ENCODE data around the gene PRR7.
A peak's percentile ranks its signal among the peaks of the same experiment; 100 is the strongest.
"Not testable (repeated sequence)": the region's sequence is repeated elsewhere in the genome, so short reads cannot be mapped to it uniquely, and the experiment has no call there.

The PRR7 gene

DNA sequence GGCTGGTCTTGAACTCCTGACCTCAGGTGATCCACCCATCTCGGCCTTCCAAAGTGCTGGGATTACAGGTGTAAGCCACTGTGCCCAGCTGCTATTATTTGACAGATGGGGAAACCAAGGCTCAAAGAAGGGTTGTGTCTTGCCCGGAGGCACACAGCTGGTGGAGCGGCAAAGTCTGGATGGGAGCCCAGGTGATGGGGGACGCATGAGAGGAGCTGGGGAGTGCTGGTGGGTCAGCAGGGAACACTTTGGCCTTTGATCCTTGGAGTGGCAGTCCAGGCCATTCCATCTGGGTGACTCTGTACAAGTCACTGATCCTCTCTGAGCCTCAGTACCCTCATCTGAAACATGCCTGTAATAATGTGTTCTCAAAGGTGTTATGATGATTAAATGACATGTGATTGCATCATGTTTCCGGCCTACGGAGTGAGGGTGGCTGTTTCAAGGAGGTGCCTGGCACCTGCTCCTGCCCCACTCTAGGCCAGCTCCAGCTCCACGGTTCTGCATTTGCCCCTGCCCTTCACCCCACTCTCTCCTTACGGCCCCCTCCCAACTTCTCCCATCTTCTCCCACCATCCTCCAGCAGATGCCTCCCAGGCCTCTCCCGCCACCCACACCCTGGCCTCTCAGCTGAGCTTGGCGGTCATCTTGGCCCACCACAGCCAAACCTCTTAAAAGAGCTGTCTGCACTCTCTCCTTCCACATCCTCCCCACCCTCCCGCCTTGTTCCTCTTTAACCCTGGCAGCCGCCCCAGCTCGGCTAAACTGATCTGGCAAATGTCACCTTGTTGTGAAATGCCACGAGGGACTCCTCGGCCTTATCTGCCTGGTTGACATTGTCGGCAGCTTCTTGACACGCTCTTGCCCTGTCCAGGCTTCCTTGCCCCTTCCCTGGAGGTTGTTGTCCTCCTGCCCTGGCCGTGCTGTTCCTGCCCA, 32.4 kb downstream of the PRR7 start:
- DNase-seq, result peak; percentile 92 to 95
- TF ChIP-seq POLR2A (IDR thresholded peaks at IDR 0.05; ENCODE audit: low read length) (peak; percentile 34), GATA1 (IDR thresholded peaks at IDR 0.05; ENCODE audit: low read depth, low read length) (peak; percentile 69)

DNA sequence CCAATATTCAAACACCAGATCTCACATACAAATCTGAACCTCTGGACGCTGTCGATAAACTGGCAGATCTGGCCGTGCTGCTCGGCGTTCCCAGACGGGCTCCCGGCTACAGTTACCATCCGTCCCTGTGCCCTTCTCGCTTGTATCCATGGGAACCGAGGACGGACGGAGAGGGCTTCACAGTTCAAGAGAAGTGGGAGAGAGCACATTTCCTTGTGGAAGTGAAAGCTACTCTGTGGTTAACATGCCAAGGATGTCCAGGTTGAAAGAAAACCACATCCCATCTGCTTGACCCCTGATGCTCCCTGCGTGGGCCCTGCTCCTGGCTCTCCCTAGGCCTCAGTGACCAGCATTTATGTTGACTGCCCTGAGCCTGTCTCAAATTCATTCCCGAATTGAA, 33.2 kb downstream of the PRR7 start:
- TF ChIP-seq GATA1 (IDR thresholded peaks at IDR 0.05; ENCODE audit: low read depth, low read length) (no peak), POLR2A (IDR thresholded peaks at IDR 0.05; ENCODE audit: low read length) (no peak)
- DNase-seq, result no peak

DNA sequence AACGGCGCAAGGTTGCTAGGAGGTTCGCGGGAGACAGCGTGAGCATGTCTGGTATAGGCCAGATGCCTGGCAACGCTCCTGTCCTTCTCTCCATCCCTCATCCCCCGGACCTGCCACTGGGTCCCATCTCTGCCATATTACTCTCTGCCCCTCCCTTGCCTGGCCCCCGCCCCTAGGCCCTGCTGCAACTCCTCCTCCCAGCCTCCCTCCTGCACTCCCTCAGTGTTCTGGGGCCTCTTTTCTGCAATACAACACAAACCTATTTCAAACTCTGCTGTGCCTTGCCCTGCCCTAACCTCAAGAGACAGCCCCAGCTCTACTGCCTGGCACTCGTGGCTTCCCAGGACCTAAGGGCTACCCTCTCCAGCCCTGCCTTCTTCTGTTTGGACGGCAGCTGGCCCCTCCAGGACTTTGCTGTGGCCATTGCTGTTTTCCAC, 35.8 kb downstream of the PRR7 start:
- no peak for DNase-seq
- TF ChIP-seq POLR2A (IDR thresholded peaks at IDR 0.05; ENCODE audit: low read length) (no peak), GATA1 (IDR thresholded peaks at IDR 0.05; ENCODE audit: low read depth, low read length) (no peak)

DNA sequence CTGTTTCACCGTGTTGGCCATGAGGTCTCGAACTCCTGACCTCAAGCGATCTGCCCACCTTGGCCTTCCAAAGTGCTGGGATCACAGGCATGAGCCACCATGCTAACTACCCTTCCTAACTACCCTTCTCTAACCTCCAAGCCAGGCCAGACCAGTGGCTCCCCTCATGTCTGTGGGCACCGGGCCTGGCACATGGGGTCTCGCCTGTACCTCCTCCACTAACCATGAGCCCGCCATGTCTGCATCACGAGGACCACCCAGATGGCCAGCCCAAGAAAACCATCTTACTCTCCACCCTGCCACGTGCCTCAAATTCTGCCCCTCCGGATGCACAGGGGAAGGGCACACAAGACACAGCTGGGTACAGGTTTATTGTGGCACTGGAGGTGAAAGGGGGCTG, 36.4 kb downstream of the PRR7 start:
- no peak for DNase-seq
- TF ChIP-seq GATA1 (IDR thresholded peaks at IDR 0.05; ENCODE audit: low read depth, low read length) (no peak), POLR2A (IDR thresholded peaks at IDR 0.05; ENCODE audit: low read length) (no peak)

DNA sequence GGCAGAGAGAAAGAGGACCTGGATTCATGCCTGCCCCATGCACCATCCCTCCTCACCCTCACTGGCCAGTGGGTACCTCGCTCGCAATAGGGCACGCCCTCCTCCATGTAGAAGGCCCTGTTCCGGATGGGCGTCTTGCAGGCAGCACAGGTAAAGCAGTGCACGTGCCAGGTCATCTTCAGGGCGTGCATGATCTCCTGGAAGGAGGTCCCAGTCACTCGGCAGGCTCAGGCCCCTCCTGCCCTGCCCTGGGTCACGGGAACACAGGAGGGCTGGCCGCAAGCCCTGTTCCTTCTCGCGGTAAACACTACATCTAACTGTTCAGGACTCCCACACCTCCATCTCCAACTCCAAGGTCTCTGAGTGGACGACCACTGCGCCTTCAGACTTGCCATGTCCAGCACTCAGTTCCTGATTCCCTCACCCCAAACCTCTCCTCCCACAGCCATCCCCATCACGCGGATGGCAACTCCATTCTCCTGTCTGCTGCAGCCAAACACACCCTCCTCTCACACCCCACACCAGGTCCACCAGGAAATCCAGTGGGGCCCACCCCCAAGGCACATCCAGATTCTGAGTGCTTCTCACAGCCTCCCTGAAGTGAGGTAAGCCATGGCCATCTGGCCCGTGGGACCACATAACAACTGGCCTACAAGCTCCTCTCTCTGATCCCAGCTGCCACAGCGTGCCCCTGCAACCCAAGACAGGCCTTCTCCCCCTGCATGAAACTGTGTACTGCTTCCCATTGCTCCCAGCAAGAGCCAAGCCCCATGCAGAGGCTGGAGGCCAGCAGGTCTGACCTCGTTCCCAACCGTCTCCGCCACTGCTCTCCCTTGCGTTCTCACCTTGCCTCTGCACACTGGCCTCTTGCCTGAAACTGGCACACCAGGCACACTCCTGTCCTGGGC, 37.6 kb downstream of the PRR7 start:
- no peak for DNase-seq

DNA sequence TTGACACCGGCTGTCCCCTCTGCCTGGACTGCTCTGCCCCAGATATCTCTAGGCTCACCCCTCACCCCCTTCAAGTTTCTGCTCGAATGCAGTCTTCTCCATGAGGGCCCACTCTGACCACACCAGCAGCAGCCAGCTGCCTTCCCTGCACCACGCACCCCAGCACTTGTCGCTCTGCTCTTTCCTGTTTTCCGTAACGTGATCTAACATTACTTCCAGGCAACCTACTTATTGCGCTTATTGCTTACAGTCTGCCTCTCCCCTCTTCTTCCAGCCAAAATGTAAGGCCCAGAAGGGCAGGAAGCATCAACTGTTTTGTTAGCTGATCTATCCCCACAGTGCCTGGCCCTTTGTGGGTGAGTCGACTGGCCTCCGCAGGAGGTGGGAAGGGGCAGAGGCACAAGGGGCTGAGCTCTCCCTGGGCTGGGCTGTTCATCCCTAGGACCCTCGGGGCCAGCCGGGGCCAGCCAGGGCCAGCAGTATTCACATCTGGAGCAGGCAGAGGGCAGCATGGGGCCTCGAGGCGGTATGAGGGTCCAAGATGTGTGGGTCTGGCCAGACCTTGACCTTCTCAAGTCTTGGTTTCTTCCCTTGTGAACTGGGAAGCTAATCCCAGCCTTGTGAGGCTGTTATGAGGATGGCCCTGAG, 38.4 kb downstream of the PRR7 start:
- TF ChIP-seq GATA1 (IDR thresholded peaks at IDR 0.05; ENCODE audit: low read depth, low read length), result no peak
- TF ChIP-seq POLR2A (IDR thresholded peaks at IDR 0.05; ENCODE audit: low read length), result no peak
- no peak for DNase-seq

More for the DNA sequence above, 37.6 kb downstream of the PRR7 start:
- TF ChIP-seq GATA1 (IDR thresholded peaks at IDR 0.05; ENCODE audit: low read depth, low read length) (no peak), POLR2A (IDR thresholded peaks at IDR 0.05; ENCODE audit: low read length) (peak; percentile 16)

DNA sequence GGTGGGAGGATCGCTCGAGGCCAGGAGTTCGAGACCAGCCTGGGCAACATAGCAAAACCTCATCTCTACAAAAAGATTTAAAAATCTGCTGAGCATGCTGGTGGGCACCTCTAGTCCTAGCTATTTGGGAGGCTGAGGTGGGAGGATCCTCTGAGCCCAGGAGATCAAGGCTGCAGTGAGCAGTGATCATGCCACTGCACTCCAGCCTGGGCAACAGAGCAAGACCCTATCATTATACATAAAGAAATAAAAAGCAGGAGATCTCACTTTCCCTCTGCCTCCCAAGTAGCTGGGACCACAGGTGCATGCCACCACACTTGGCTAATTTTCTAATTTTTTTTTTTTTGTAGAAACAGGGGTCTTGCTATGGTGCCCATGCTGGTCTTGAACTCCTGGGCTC, 39.1 kb downstream of the PRR7 start:
- not testable (repeated sequence) for DNase-seq

DNA sequence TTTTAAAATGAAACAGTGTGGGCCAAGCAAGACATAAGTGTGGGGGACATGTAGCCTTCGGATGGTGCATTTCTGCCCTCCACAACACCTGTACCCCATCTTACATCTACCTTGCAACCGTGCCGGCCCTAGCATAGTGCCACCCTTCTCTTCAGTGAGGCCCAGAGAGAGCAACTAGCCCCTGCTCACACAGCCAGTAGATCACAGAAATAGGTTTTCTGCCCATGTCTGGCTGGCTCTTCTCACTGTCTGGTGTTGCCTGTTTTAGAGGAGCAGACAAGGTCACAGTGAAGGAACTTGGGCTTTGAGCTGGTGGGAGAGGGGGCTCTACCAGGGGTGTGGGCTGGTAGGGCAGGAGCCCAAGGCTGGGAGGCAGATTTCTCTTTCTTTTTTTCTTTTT, 39.6 kb downstream of the PRR7 start:
- no peak for TF ChIP-seq GATA1 (IDR thresholded peaks at IDR 0.05; ENCODE audit: low read depth, low read length)
- no peak for TF ChIP-seq POLR2A (IDR thresholded peaks at IDR 0.05; ENCODE audit: low read length)
- no peak for DNase-seq

DNA sequence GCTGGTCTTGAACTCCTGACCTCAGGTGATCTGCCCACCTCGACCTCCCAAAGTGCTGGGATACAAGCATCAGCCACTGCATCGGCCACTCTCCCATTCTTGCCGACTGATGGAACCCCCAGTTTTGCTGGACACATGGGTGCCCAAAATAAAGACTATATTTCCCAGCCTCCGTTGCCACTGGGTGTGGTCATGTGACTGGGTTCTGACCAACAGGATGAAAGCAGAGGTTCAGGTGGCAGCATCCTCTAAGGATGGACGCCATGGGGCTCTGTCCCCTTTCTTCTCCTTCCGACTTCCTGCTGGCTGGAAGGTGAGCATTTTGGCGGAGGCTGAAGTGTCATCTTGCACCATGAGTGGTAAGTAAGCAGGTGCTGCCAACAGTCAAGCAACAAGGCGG, 40.5 kb downstream of the PRR7 start:
- no peak for DNase-seq
- TF ChIP-seq POLR2A (IDR thresholded peaks at IDR 0.05; ENCODE audit: low read length) (no peak), GATA1 (IDR thresholded peaks at IDR 0.05; ENCODE audit: low read depth, low read length) (no peak)

DNA sequence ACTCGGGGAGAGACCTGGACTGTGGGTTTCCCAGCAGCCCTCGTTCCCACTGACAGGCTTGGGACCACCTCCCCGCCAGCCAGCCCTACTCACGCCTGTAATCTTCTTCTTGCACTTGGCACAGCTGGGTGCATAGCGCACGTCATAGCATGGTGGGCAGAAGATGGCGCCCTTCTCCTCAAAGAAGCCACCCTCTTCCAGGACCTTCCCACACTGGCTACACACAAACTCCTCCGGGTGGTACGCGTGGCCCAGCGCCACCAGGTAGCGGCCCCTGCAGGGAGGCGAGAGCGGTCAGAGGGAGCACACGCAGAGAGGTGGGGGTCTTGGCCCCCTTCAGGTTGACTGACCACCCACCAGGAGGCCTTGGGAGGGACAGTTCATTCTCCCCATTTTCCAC, 41.4 kb downstream of the PRR7 start:
- DNase-seq, result no peak
- TF ChIP-seq POLR2A (IDR thresholded peaks at IDR 0.05; ENCODE audit: low read length) (no peak), GATA1 (IDR thresholded peaks at IDR 0.05; ENCODE audit: low read depth, low read length) (no peak)

DNA sequence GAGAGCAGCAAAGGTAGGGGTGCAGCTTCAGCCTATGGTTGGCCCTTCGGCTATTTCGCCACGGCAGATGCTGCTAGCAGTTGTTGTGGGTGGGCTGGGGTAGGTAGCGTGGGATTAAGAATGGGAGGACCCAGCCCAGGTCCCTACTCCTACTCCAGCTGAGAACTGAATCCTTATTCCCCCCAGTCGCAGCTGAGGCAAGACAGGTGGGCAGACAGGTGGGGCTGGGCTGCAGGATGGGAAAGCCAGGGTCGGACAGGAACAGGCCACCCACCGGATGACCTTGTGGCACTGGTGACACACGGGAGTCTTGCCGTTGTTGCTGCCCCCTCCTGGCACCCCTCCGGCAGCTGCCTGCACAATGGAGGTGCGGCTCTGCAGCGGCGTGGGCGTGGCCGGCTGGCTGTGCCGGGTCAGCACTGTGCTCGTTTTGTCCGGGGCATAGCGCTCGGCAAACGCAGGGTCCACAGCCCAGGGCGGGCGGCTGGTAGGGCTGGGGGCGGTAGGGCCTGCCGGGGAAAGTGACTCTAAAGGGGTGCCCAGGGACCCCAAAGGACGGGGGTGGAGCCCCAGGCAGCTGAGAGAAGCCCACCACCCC, 42.6 kb downstream of the PRR7 start:
- TF ChIP-seq GATA1 (IDR thresholded peaks at IDR 0.05; ENCODE audit: low read depth, low read length), result no peak
- TF ChIP-seq POLR2A (IDR thresholded peaks at IDR 0.05; ENCODE audit: low read length), result no peak

DNA sequence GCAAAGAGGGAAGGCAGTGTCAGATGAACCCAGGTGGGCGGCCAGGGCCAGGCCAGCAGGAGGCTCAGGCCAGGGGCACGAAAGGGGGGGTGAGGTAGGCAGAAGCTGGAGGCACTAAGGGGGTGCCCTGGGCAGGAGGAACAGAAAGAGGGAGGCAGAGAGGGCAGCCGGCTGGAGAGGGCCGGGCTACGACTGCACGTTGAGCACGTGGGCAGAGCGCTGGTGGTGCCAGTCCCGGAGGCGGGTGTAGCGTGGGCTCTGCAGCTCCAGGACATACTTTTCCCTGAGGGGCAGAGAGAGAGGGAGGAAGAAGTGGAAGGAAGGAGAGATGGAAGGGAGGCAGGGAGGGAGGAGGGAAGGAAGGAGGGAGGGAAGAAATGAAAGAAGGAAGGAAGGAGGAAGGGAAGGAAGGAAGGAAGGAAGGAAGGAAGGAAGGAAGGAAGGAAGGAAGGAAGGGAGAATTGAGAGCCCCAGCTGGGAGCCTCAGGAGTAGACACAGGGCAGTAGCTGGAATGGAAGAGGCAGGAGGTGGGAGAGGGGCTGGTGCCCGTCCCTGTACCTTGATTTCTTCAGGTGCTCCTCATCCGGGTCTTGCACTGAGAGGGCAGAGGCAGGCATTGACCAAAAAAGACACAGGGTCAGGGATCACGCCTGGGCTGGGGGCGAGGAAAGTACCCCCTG, 43.8 kb downstream of the PRR7 start:
- TF ChIP-seq POLR2A (IDR thresholded peaks at IDR 0.05; ENCODE audit: low read length) (no peak), GATA1 (IDR thresholded peaks at IDR 0.05; ENCODE audit: low read depth, low read length) (no peak)
- no peak for DNase-seq

More for the DNA sequence above, 42.6 kb downstream of the PRR7 start:
- DNase-seq, result no peak

DNA sequence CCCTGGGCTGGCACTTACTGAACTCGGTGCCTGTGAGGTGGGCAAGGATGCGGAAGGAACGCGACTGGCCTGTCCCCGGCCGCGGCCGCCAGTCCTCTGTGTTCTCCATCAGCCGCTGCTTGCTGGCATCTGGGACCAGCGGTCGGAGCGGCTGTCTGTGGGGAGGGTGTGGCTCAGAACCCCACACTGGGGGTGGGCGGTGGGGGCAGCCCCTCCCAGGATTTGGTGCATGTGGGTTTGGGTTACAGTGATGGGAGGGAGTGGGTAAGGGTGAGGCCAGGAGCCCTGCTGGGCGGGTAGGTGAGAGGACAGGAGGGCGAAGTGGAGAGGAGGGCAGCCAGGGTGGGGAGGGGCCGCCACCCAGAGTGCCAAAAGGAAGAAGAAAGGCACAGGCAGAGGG, 44.4 kb downstream of the PRR7 start:
- DNase-seq, result no peak
- no peak for TF ChIP-seq GATA1 (IDR thresholded peaks at IDR 0.05; ENCODE audit: low read depth, low read length)
- TF ChIP-seq POLR2A (IDR thresholded peaks at IDR 0.05; ENCODE audit: low read length), result no peak

Data from erythroblast (primary cell).